ENCODE results near the gene FAF2.

FAF2 gene

GRCh38 chr5:176527246-176528222 lies 79.3 kb downstream of the FAF2 start:
- no peak for TF ChIP-seq CTCF (IDR thresholded peaks at IDR 0.05; ENCODE audit: low read depth, low read length)
- peaks cover 51% of the 10 kb centered on the region for H3K36me3 ChIP-seq
- no peak overlapping the region for H3K4me3 ChIP-seq (ENCODE audit: low read depth, low read length)
- no peak for DNase-seq
- no peaks in the 10 kb centered on the region for H3K9me3 ChIP-seq
- no peaks in the 10 kb centered on the region for H3K27me3 ChIP-seq
- H3K4me1 ChIP-seq, result peaks cover 36% of the 10 kb centered on the region

GRCh38 chr5:176528301-176528700 lies 80.1 kb downstream of the FAF2 start:
- no peak for DNase-seq
- H3K9me3 ChIP-seq, result no peaks in the 10 kb centered on the region
- H3K27me3 ChIP-seq, result no peaks in the 10 kb centered on the region
- H3K4me1 ChIP-seq, result peaks cover 40% of the 10 kb centered on the region
- TF ChIP-seq CTCF (IDR thresholded peaks at IDR 0.05; ENCODE audit: low read depth, low read length), result no peak
- H3K4me3 ChIP-seq (ENCODE audit: low read depth, low read length), result no peak overlapping the region
- H3K36me3 ChIP-seq, result peaks cover 58% of the 10 kb centered on the region

GRCh38 chr5:176528761-176529115 lies 80.6 kb downstream of the FAF2 start:
- peaks cover 43% of the 10 kb centered on the region for H3K4me1 ChIP-seq
- DNase-seq, result peak; percentile 61
- no peaks in the 10 kb centered on the region for H3K9me3 ChIP-seq
- TF ChIP-seq CTCF (IDR thresholded peaks at IDR 0.05; ENCODE audit: low read depth, low read length), result no peak
- H3K27me3 ChIP-seq, result no peaks in the 10 kb centered on the region
- peaks cover 58% of the 10 kb centered on the region for H3K36me3 ChIP-seq
- no peak overlapping the region for H3K4me3 ChIP-seq (ENCODE audit: low read depth, low read length)

- Histone ChIP-seq H3K4me3 (ENCODE audit: low read depth, low read length) (no peak overlapping the region), H3K27me3 (no peaks in the 10 kb centered on the region), H3K9me3 (no peaks in the 10 kb centered on the region), H3K36me3 (peaks cover 62% of the 10 kb centered on the region), H3K4me1 (peaks cover 46% of the 10 kb centered on the region)
- TF ChIP-seq CTCF (IDR thresholded peaks at IDR 0.05; ENCODE audit: low read depth, low read length), result no peak
- no peak for DNase-seq
These were observed 81.0 kb downstream of the FAF2 start for GRCh38 chr5:176529116-176529740.

GRCh38 chr5:176529741-176530141 lies 81.6 kb downstream of the FAF2 start:
- Histone ChIP-seq H3K36me3 (peaks cover 67% of the 10 kb centered on the region), H3K9me3 (no peaks in the 10 kb centered on the region), H3K4me3 (ENCODE audit: low read depth, low read length) (no peak overlapping the region), H3K27me3 (no peaks in the 10 kb centered on the region), H3K4me1 (peaks cover 51% of the 10 kb centered on the region)
- TF ChIP-seq CTCF (IDR thresholded peaks at IDR 0.05; ENCODE audit: low read depth, low read length), result no peak
- DNase-seq, result no peak

Data from BE2C (cell line).